Panc1 (cell line): ENCODE measurements around the gene COL4A2.

Source experiments
- POLR2AphosphoS5 ChIP-seq: IDR thresholded peaks from 2 replicates; pipeline ENCODE4 v1.6.1; 2012; ENCODE audit warnings: mild to moderate bottlenecking, low read depth, low read length, moderate library complexity
- TF ChIP-seq, protein P1 (sequence below): fragments of 450-650 bp; IDR thresholded peaks from 2 replicates; pipeline ENCODE4 v1.5.1; 2017; ENCODE audit warnings: mild to moderate bottlenecking
- TF ChIP-seq, protein P2 (sequence below), 2 experiments: IDR thresholded peaks; 2 replicates each; pipeline ENCODE4 v1.6.1; 2011 to 2012; ENCODE audit warnings: low read depth in 2 of 2, control low read depth in 1 of 2, low read length in 1 of 2, mild to moderate bottlenecking in 1 of 2, moderate library complexity in 1 of 2; ENCODE audit not compliant: insufficient read depth in 1 of 2

DNA sequence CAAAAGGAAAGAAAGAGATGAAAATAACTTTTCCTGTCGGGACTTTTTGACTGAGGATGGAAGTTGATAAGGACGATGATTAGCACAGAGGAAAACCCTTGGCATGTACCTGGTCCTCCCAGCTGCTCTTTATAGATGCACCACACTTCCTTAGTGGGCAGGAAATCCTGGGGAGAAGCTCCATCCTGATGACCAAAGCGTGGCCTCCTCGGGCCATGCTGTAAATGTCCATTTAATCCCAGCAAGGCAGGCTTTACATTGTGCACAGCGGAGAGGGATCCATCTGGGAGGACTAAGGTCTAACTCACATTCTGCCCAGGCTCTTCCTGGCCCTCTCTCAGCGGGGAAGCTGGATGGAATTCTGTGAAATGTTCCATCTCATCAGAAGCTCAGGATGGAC, 113.5 kb downstream of the COL4A2 start:
- TF ChIP-seq, protein P1, sequence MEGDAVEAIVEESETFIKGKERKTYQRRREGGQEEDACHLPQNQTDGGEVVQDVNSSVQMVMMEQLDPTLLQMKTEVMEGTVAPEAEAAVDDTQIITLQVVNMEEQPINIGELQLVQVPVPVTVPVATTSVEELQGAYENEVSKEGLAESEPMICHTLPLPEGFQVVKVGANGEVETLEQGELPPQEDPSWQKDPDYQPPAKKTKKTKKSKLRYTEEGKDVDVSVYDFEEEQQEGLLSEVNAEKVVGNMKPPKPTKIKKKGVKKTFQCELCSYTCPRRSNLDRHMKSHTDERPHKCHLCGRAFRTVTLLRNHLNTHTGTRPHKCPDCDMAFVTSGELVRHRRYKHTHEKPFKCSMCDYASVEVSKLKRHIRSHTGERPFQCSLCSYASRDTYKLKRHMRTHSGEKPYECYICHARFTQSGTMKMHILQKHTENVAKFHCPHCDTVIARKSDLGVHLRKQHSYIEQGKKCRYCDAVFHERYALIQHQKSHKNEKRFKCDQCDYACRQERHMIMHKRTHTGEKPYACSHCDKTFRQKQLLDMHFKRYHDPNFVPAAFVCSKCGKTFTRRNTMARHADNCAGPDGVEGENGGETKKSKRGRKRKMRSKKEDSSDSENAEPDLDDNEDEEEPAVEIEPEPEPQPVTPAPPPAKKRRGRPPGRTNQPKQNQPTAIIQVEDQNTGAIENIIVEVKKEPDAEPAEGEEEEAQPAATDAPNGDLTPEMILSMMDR = no peak
- TF ChIP-seq, protein P2, sequence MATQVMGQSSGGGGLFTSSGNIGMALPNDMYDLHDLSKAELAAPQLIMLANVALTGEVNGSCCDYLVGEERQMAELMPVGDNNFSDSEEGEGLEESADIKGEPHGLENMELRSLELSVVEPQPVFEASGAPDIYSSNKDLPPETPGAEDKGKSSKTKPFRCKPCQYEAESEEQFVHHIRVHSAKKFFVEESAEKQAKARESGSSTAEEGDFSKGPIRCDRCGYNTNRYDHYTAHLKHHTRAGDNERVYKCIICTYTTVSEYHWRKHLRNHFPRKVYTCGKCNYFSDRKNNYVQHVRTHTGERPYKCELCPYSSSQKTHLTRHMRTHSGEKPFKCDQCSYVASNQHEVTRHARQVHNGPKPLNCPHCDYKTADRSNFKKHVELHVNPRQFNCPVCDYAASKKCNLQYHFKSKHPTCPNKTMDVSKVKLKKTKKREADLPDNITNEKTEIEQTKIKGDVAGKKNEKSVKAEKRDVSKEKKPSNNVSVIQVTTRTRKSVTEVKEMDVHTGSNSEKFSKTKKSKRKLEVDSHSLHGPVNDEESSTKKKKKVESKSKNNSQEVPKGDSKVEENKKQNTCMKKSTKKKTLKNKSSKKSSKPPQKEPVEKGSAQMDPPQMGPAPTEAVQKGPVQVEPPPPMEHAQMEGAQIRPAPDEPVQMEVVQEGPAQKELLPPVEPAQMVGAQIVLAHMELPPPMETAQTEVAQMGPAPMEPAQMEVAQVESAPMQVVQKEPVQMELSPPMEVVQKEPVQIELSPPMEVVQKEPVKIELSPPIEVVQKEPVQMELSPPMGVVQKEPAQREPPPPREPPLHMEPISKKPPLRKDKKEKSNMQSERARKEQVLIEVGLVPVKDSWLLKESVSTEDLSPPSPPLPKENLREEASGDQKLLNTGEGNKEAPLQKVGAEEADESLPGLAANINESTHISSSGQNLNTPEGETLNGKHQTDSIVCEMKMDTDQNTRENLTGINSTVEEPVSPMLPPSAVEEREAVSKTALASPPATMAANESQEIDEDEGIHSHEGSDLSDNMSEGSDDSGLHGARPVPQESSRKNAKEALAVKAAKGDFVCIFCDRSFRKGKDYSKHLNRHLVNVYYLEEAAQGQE (IDR thresholded peaks at IDR 0.05; ENCODE audit: insufficient read depth in 1 of 2, low read depth in 2 of 2, low read length in 1 of 2) = no peak
- no peak for TF ChIP-seq POLR2AphosphoS5
